Smooth muscle cell (in vitro differentiated cells): ENCODE results near the gene MZF1. TPM values are rescaled to one million over a fixed set of nuclear protein-coding genes. Genes with fewer than 3 reads are reported as not detected.
A peak's percentile ranks its signal among the peaks of the same experiment; 100 is the strongest.
"Not testable (repeated sequence)": the region's sequence is repeated elsewhere in the genome, so short reads cannot be mapped to it uniquely, and the experiment has no call there.

Experiments used
- DNase-seq: peaks from one replicate; lab custom pipeline; 2025; ENCODE audit not compliant: unreplicated experiment; lab: John Stamatoyannopoulos, UW
- H2AFZ ChIP-seq: fragments of 200-600 bp; sonication (generic); 2 replicates; pipeline ENCODE4 v1.6.0; 2016; ENCODE audit warnings: antibody characterized with exemption, low read depth, mild to moderate bottlenecking
- H3F3A ChIP-seq: fragments of 200-600 bp; sonication (generic); 2 replicates; pipeline ENCODE4 v1.6.0; 2017; ENCODE audit warnings: antibody characterized with exemption, low read depth
- H3K27ac ChIP-seq: fragments of 200-600 bp; sonication (generic); 2 replicates; pipeline ENCODE4 v1.5.1; 2016; ENCODE audit warnings: low read depth, mild to moderate bottlenecking
- H3K27me3 ChIP-seq: fragments of 200-600 bp; sonication (generic); 2 replicates; pipeline ENCODE4 v1.6.1; 2016; ENCODE audit warnings: low read depth, mild to moderate bottlenecking
- H3K36me3 ChIP-seq: fragments of 200-600 bp; sonication (generic); 2 replicates; pipeline ENCODE4 v1.5.1; 2016; ENCODE audit warnings: low read depth
- H3K4me1 ChIP-seq: fragments of 200-600 bp; sonication (generic); 2 replicates; pipeline ENCODE4 v1.5.1; 2016; ENCODE audit warnings: low read depth
- H3K4me2 ChIP-seq: fragments of 200-600 bp; sonication (generic); 2 replicates; pipeline ENCODE4 v1.6.0; 2016; ENCODE audit warnings: mild to moderate bottlenecking
- H3K4me3 ChIP-seq: fragments of 200-600 bp; sonication (generic); 2 replicates; pipeline ENCODE4 v1.5.1; 2016; ENCODE audit warnings: mild to moderate bottlenecking
- H3K79me2 ChIP-seq: fragments of 200-600 bp; sonication (generic); 2 replicates; pipeline ENCODE4 v1.6.0; 2016; ENCODE audit warnings: low read depth, mild to moderate bottlenecking
- H3K9ac ChIP-seq: fragments of 200-600 bp; sonication (generic); 2 replicates; pipeline ENCODE4 v1.6.0; 2016; ENCODE audit warnings: low read depth
- H3K9me3 ChIP-seq: fragments of 200-600 bp; sonication (generic); replicated peaks from 2 replicates; pipeline ENCODE4 v1.5.1; 2016; ENCODE audit warnings: low read depth
- H4K20me1 ChIP-seq: fragments of 200-600 bp; sonication (generic); 2 replicates; pipeline ENCODE4 v1.6.0; 2016; ENCODE audit warnings: low read depth
- CTCF ChIP-seq: fragments of 200-600 bp; sonication (generic); IDR thresholded peaks from 2 replicates; pipeline ENCODE4 v1.5.1; 2017; ENCODE audit warnings: borderline replicate concordance, mild to moderate bottlenecking, antibody characterized with exemption; ENCODE audit not compliant: insufficient read depth, poor library complexity, severe bottlenecking
- WGBS: methylation state at CpG from one replicate; pipeline ENCODE4 v1.1.7; 2016; ENCODE audit warnings: low lambda C conversion rate; 5-methylcytosine and 5-hydroxymethylcytosine counted together
- polyA plus RNA-seq: library from polyadenylated mRNA; unstranded; fragments of >200 nt; fragmentation: Nextera tagmentation; extraction: Ambion mirVana; gene quantifications from 2 replicates; pipeline ENCODE4 v1.2.1, GENCODE V29; 2016
- total RNA-seq: library from RNA; depleted of rRNA; stranded (reverse); fragments of >200 nt; gene quantifications from 2 replicates; pipeline ENCODE4 v1.2.3, GENCODE V29; 2014

The MZF1 gene
- total and polyA plus RNA-seq, 2 experiments from 2014 or later, result 10.2 to 18.7 TPM

GRCh38 chr19:58544591-58545285, 28.4 kb downstream of the MZF1 start:
- peaks cover 47% of the 10 kb centered on the region for H3K79me2 ChIP-seq
- H3K27me3 ChIP-seq, result peaks cover 3% of the 10 kb centered on the region
- peaks cover 51% of the 10 kb centered on the region for H4K20me1 ChIP-seq
- peak overlapping the region; percentile 83 for H3K4me3 ChIP-seq
- no peak for DNase-seq
- H3K9ac ChIP-seq, result peak overlapping the region; percentile 84
- peak overlapping the region; percentile 99 for H3K4me2 ChIP-seq
- H3F3A ChIP-seq, result peaks cover under 1% of the 10 kb centered on the region
- no peak for TF ChIP-seq CTCF
- no peaks in the 10 kb centered on the region for H3K9me3 ChIP-seq
- H3K27ac ChIP-seq, result peak overlapping the region; percentile 85
- WGBS, result under 1% methylated on average over 42 of the region's 92 CpGs
- no peak overlapping the region for H2AFZ ChIP-seq
- no peaks in the 10 kb centered on the region for H3K36me3 ChIP-seq
- peaks cover 13% of the 10 kb centered on the region for H3K4me1 ChIP-seq

- Histone ChIP-seq H3K36me3 (no peaks in the 10 kb centered on the region), H3K4me3 (peak within 1 kb of the TSS; percentile 83), H3F3A (no peaks in the 10 kb centered on the region), H3K9ac (peak within 1 kb of the TSS; percentile 84), H3K27ac (peak within 1 kb of the TSS; percentile 85), H3K4me2 (peak within 1 kb of the TSS; percentile 99), H4K20me1 (peaks cover 44% of the 10 kb centered on the region), H3K79me2 (peaks cover 42% of the 10 kb centered on the region), H3K27me3 (peaks cover 10% of the 10 kb centered on the region), H3K9me3 (no peaks in the 10 kb centered on the region), H3K4me1 (peaks cover 13% of the 10 kb centered on the region), H2AFZ (no peak within 1 kb of the TSS)
- WGBS, result under 1% methylated on average over 67 of the region's 73 CpGs
- TF ChIP-seq CTCF, result no peak
- no peak for DNase-seq
Measured at GRCh38 chr19:58543826-58544590, 29.1 kb downstream of the MZF1 start, which contains the start of gene TRIM28. Gene TRIM28 (plus strand): TSS chr19:58544064. CDS start chr19:58544758, 694 bp downstream.

- WGBS, result 79% methylated on average over 18 of the region's 18 CpGs
- not testable (repeated sequence) for DNase-seq, H3K36me3 ChIP-seq, H3K9ac ChIP-seq, H3F3A ChIP-seq, H3K9me3 ChIP-seq, H2AFZ ChIP-seq
- Histone ChIP-seq H3K27ac (peak overlapping the region; percentile 85), H3K4me3 (peak overlapping the region; percentile 83), H3K79me2 (peaks cover 31% of the 10 kb centered on the region), H4K20me1 (peaks cover 32% of the 10 kb centered on the region), H3K4me1 (peaks cover 17% of the 10 kb centered on the region), H3K27me3 (peaks cover 11% of the 10 kb centered on the region), H3K4me2 (peak overlapping the region; percentile 73)
Measured at GRCh38 chr19:58542641-58543372, 30.3 kb downstream of the MZF1 start.

GRCh38 chr19:58539169-58539559, 34.0 kb downstream of the MZF1 start:
- H3K4me2 ChIP-seq, H3K9me3 ChIP-seq, H3K4me1 ChIP-seq, H2AFZ ChIP-seq, H4K20me1 ChIP-seq, H3K36me3 ChIP-seq, H3K79me2 ChIP-seq, H3K9ac ChIP-seq, DNase-seq, H3F3A ChIP-seq, H3K4me3 ChIP-seq, H3K27ac ChIP-seq: not testable (repeated sequence)
- peaks cover 11% of the 10 kb centered on the region for H3K27me3 ChIP-seq
